ENCODE results near the gene CSMD2. TPM values are rescaled to one million over a fixed set of nuclear protein-coding genes. Genes with fewer than 3 reads are reported as not detected.

CSMD2 gene
- total and polyA plus RNA-seq, 2 of the 4 experiments (the other 2 are of a cell fraction): under 0.01 to 0.36 TPM

DNA sequence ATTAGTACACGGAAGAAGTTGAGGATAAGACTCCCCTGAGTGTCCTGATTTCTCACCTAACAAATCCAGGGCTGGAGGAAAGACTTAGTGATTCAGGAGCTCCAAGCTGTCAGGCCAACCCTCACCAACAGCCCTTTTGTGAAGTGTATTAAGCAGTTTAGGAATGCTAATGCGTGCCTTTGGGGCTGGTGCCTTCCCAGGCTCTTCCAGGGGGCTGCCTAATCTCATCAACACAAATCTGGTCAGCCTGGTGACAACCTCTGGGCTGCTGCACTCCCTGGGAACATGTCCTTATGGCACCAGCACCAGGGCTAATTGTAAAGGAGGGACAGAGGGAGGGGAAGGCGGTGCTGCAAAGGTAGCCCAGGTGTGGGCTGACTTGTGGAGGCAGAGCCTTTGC lies 15.5 kb downstream of the CSMD2 start:
- TF ChIP-seq, protein P1, sequence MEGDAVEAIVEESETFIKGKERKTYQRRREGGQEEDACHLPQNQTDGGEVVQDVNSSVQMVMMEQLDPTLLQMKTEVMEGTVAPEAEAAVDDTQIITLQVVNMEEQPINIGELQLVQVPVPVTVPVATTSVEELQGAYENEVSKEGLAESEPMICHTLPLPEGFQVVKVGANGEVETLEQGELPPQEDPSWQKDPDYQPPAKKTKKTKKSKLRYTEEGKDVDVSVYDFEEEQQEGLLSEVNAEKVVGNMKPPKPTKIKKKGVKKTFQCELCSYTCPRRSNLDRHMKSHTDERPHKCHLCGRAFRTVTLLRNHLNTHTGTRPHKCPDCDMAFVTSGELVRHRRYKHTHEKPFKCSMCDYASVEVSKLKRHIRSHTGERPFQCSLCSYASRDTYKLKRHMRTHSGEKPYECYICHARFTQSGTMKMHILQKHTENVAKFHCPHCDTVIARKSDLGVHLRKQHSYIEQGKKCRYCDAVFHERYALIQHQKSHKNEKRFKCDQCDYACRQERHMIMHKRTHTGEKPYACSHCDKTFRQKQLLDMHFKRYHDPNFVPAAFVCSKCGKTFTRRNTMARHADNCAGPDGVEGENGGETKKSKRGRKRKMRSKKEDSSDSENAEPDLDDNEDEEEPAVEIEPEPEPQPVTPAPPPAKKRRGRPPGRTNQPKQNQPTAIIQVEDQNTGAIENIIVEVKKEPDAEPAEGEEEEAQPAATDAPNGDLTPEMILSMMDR (conservative IDR thresholded peaks at IDR 0.05; ENCODE audit: low read depth, low read length): no peak
- TF ChIP-seq MAZ (IDR thresholded peaks at IDR 0.05; ENCODE audit: borderline replicate concordance, low read depth, low read length) (no peak), CEBPB (IDR thresholded peaks at IDR 0.05; ENCODE audit: low read depth, low read length) (no peak), SMC3 (IDR thresholded peaks at IDR 0.05; ENCODE audit: low read depth, low read length) (no peak)
- no peaks in the 10 kb centered on the region for H3K9me1 ChIP-seq (ENCODE audit: insufficient read depth, low read length)
- H2BK15ac ChIP-seq (ENCODE audit: low read depth, low read length): no peak overlapping the region
- in situ Hi-C loops (cut with MboI; ENCODE audit: low sequenced_read_pairs): no loop called here
- intact Hi-C loops (cut with micrococcal nuclease): no loop called here
- H2BK120ac ChIP-seq (ENCODE audit: low read depth, low read length): no peak overlapping the region
- no peak overlapping the region for H2BK5ac ChIP-seq (ENCODE audit: low read depth, low read length, poor library complexity, severe bottlenecking)
- H3K9me3 ChIP-seq (ENCODE audit: control insufficient read depth, insufficient read depth, low read length): peaks cover 14% of the 10 kb centered on the region
- CTCF ChIA-PET: no interaction called here
- no peak overlapping the region for H4K91ac ChIP-seq (ENCODE audit: insufficient read depth, low read depth, low read length)
- no peak overlapping the region for H3K4ac ChIP-seq (ENCODE audit: low read depth, low read length)
- DNase-seq (no peak), ATAC-seq (ENCODE audit: low read depth) (no peak)
- no peak overlapping the region for H2AK9ac ChIP-seq (replicated peaks; ENCODE audit: low read depth, low read length, poor library complexity)
- no peak overlapping the region for H2AFZ ChIP-seq (replicated peaks; ENCODE audit: low read length, poor library complexity)
- H3K4me1 ChIP-seq (ENCODE audit: control insufficient read depth, insufficient read depth, low read length): no peaks in the 10 kb centered on the region
- dilution Hi-C loops (cut with HindIII; ENCODE audit: low sequenced_read_pairs, unreplicated experiment): no loop called here
- POLR2A ChIA-PET (ENCODE audit: unreplicated experiment): no interaction called here
- H3K9ac ChIP-seq (ENCODE audit: low read depth, low read length): no peak overlapping the region
- WGBS, 2 experiments (ENCODE audit: extremely low coverage in 2 of 2, insufficient read length in 1 of 2): no CpG with 5 or more reads among the region's 3 CpGs
- H3K18ac ChIP-seq (ENCODE audit: low read depth, low read length): no peak overlapping the region
- H3K56ac ChIP-seq (ENCODE audit: extremely low read depth, insufficient read depth, low read length): no peak overlapping the region
- no TSS peak for BruUV-seq (replicated peaks)
- H3K4me3 ChIP-seq (ENCODE audit: insufficient read depth, low read depth, low read length): no peak overlapping the region
- H3K79me1 ChIP-seq (ENCODE audit: low read depth in 1 of 2, low read length in 2 of 2): no peaks in the 10 kb centered on the region
- no peak overlapping the region for H3K23ac ChIP-seq (ENCODE audit: low read depth, low read length)
- no peak overlapping the region for H3K4me2 ChIP-seq (ENCODE audit: low read depth, low read length)
- no peak overlapping the region for H3K14ac ChIP-seq (replicated peaks; ENCODE audit: low read depth, low read length)
- no peak overlapping the region for H4K8ac ChIP-seq (ENCODE audit: low read depth in 2 of 2, low read length in 2 of 2)
- no peaks in the 10 kb centered on the region for H3K27me3 ChIP-seq (ENCODE audit: control insufficient read depth, insufficient read depth, low read length)
- H3K36me3 ChIP-seq (ENCODE audit: control insufficient read depth, insufficient read depth, low read length): no peaks in the 10 kb centered on the region
- no peak overlapping the region for H3K27ac ChIP-seq (ENCODE audit: insufficient read depth, low read length)
- no peak overlapping the region for H2AK5ac ChIP-seq (ENCODE audit: low read depth, low read length)
- H2BK20ac ChIP-seq (ENCODE audit: low read depth, low read length): no peak overlapping the region
- no peaks in the 10 kb centered on the region for H4K20me1 ChIP-seq (ENCODE audit: insufficient read depth, low read length)
- H4K5ac ChIP-seq (ENCODE audit: low read depth, low read length): no peak overlapping the region
